GM18868 (cell line): ENCODE measurements around the gene NFXL1.
"Not testable (repeated sequence)": the region's sequence is repeated elsewhere in the genome, so short reads cannot be mapped to it uniquely, and the experiment has no call there.

Experiments
- ATAC-seq: cut with Tn5 transposase; IDR thresholded peaks from one replicate; pipeline ENCODE4 v1.9.1; 2021; ENCODE audit warnings: mild to moderate bottlenecking, moderate library complexity; ENCODE audit not compliant: unreplicated experiment

The NFXL1 gene

GRCh38 chr4:47914220-47914925, at the start of gene NFXL1:
TSS of gene NFXL1 (minus strand) at chr4:47914583. CDS start at chr4:47914203, 380 bp downstream.
- ATAC-seq: peak; percentile 98

- ATAC-seq: no peak
These were observed 40.3 kb upstream of the NFXL1 start for GRCh38 chr4:47954677-47955076.

GRCh38 chr4:47954245-47954644, 39.9 kb upstream of the NFXL1 start:
- ATAC-seq: no peak

GRCh38 chr4:47945930-47946726, 31.7 kb upstream of the NFXL1 start:
- ATAC-seq: no peak

GRCh38 chr4:47942081-47942819, 27.9 kb upstream of the NFXL1 start:
- no peak for ATAC-seq

GRCh38 chr4:47939456-47939855, 25.1 kb upstream of the NFXL1 start:
- no peak for ATAC-seq

- ATAC-seq: no peak
These were observed 22.0 kb upstream of the NFXL1 start for GRCh38 chr4:47936336-47936735.

- ATAC-seq: peak; percentile 64
These were observed 19.5 kb upstream of the NFXL1 start for GRCh38 chr4:47933840-47934239.

GRCh38 chr4:47930971-47931804, 16.8 kb upstream of the NFXL1 start:
- ATAC-seq: no peak

GRCh38 chr4:47929682-47930201, 15.4 kb upstream of the NFXL1 start:
- ATAC-seq: no peak

- peak; percentile 98 for ATAC-seq
These were observed 12.4 kb upstream of the NFXL1 start for GRCh38 chr4:47926667-47927258.

GRCh38 chr4:47923261-47923608, 8.9 kb upstream of the NFXL1 start:
- not testable (repeated sequence) for ATAC-seq

- not testable (repeated sequence) for ATAC-seq
These were observed 8.3 kb upstream of the NFXL1 start for GRCh38 chr4:47922436-47923260.

GRCh38 chr4:47917163-47917562, 2.8 kb upstream of the NFXL1 start:
- ATAC-seq: not testable (repeated sequence)

GRCh38 chr4:47915378-47915777, 995 bp upstream of the NFXL1 start:
- no peak for ATAC-seq

- ATAC-seq: peak; percentile 20
These were observed 499 bp upstream of the NFXL1 start for GRCh38 chr4:47914926-47915237.

GRCh38 chr4:47913861-47914219, 543 bp downstream of the NFXL1 start:
- ATAC-seq: peak; percentile 20

- ATAC-seq: no peak
These were observed 1.1 kb downstream of the NFXL1 start for GRCh38 chr4:47913330-47913729.

GRCh38 chr4:47907089-47907646, 7.2 kb downstream of the NFXL1 start:
- ATAC-seq: no peak
